HEK293 (cell line): Measurements from ENCODE around the gene SERPINH1.
A peak's percentile ranks its signal among the peaks of the same experiment; 100 is the strongest.

ENCODE experiments used
- CTCF ChIA-PET: fragments of 350-600 bp; formaldehyde crosslinking; extraction: SDS; loops from one replicate; lab custom pipeline; 2021; ENCODE audit warnings: antibody characterized with exemption; lab: Yijun Ruan, JAX
- POLR2A ChIA-PET: fragments of 300-600 bp; formaldehyde crosslinking; extraction: SDS; loops from one replicate; lab custom pipeline; 2020; ENCODE audit warnings: antibody characterized with exemption, inconsistent platforms; lab: Yijun Ruan, JAX
- H3K27ac ChIP-seq: fragments of 200-500 bp; sonication (Bioruptor generic); 2 replicates; pipeline ENCODE4 v1.5.1; 2014; ENCODE audit warnings: low read depth, low read length, control low read depth, inconsistent platforms; ENCODE audit errors: extremely low read depth
- H3K36me3 ChIP-seq, 2 experiments: fragments of 200-500 bp in 1 of 2; sonication (Bioruptor generic) in 1 of 2; 1 replicate in 1 of 2; 2 replicates in 1 of 2; pipeline ENCODE4 v1.5.1; 2014 to 2017; ENCODE audit warnings: inconsistent platforms in 2 of 2, low read length in 2 of 2; ENCODE audit not compliant: control insufficient read depth in 2 of 2, insufficient read depth in 1 of 2
- H3K4me1 ChIP-seq: fragments of 200-500 bp; sonication (Bioruptor generic); 2 replicates; pipeline ENCODE4 v1.5.1; 2014; ENCODE audit warnings: mild to moderate bottlenecking, low read length, inconsistent platforms; ENCODE audit not compliant: control insufficient read depth, insufficient read depth
- H3K4me3 ChIP-seq: 2 replicates; pipeline ENCODE4 v1.5.1; 2011; ENCODE audit warnings: low read depth, mild to moderate bottlenecking, control low read depth, low read length, moderate library complexity
- H3K9me3 ChIP-seq: fragments of 200-500 bp; sonication (Bioruptor generic); 2 replicates; pipeline ENCODE4 v1.5.1; 2014; ENCODE audit warnings: low read depth, low read length, inconsistent platforms; ENCODE audit not compliant: control insufficient read depth, insufficient read depth
- EGR2 ChIP-seq: fragments of 450-650 bp; formaldehyde crosslinking; IDR thresholded peaks from 2 replicates; pipeline ENCODE4 v1.5.1; 2016; ENCODE audit warnings: low read depth, missing biosample characterization, missing genetic modification characterization
- GLIS2 ChIP-seq: fragments of 450-650 bp; formaldehyde crosslinking; IDR thresholded peaks from 2 replicates; pipeline ENCODE4 v1.5.1; 2016; ENCODE audit warnings: missing biosample characterization, missing genetic modification characterization
- MEIS1 ChIP-seq: sonication (generic); formaldehyde crosslinking; IDR thresholded peaks from 2 replicates; pipeline ENCODE4 v1.8.1; 2022; ENCODE audit warnings: missing genetic modification reagents, mild to moderate bottlenecking, borderline replicate concordance
- PRDM4 ChIP-seq: fragments of 450-650 bp; formaldehyde crosslinking; IDR thresholded peaks from 2 replicates; pipeline ENCODE4 v1.5.1; 2017; ENCODE audit warnings: missing biosample characterization, missing genetic modification characterization
- SP7 ChIP-seq: fragments of 450-650 bp; formaldehyde crosslinking; IDR thresholded peaks from 2 replicates; pipeline ENCODE4 v1.5.1; 2016; ENCODE audit warnings: missing biosample characterization, missing genetic modification characterization
- ZFHX2 ChIP-seq: fragments of 450-650 bp; formaldehyde crosslinking; conservative IDR thresholded peaks from 2 replicates; pipeline ENCODE4 v1.5.1; 2016; ENCODE audit warnings: missing biosample characterization, missing genetic modification characterization
- ZFP37 ChIP-seq: fragments of 450-650 bp; formaldehyde crosslinking; IDR thresholded peaks from 2 replicates; pipeline ENCODE4 v1.5.1; 2016; ENCODE audit warnings: missing biosample characterization, missing genetic modification characterization
- ZNF114 ChIP-seq: fragments of 450-650 bp; formaldehyde crosslinking; IDR thresholded peaks from 2 replicates; pipeline ENCODE4 v1.5.0; 2017; ENCODE audit warnings: missing biosample characterization, missing genetic modification characterization
- ZNF138 ChIP-seq: fragments of 450-650 bp; formaldehyde crosslinking; IDR thresholded peaks from 2 replicates; pipeline ENCODE4 v1.5.1; 2016; ENCODE audit warnings: missing biosample characterization, missing genetic modification characterization, borderline replicate concordance
- ZNF146 ChIP-seq: fragments of 450-650 bp; formaldehyde crosslinking; IDR thresholded peaks from 2 replicates; pipeline ENCODE4 v1.5.1; 2016; ENCODE audit warnings: missing biosample characterization, missing genetic modification characterization
- ZNF19 ChIP-seq: fragments of 450-650 bp; formaldehyde crosslinking; IDR thresholded peaks from 2 replicates; pipeline ENCODE4; 2016; ENCODE audit warnings: missing biosample characterization, missing genetic modification characterization, low read depth
- ZNF354C ChIP-seq: fragments of 450-650 bp; formaldehyde crosslinking; IDR thresholded peaks from 2 replicates; pipeline ENCODE4 v1.5.1; 2016; ENCODE audit warnings: missing biosample characterization, missing genetic modification characterization, low read depth, borderline replicate concordance
- ZNF391 ChIP-seq: fragments of 450-650 bp; formaldehyde crosslinking; IDR thresholded peaks from 2 replicates; pipeline ENCODE4 v1.5.1; 2016; ENCODE audit warnings: low read depth, missing biosample characterization, missing genetic modification characterization, borderline replicate concordance
- ZNF513 ChIP-seq: fragments of 450-650 bp; IDR thresholded peaks from 2 replicates; pipeline ENCODE4 v1.5.1; 2018; ENCODE audit warnings: missing biosample characterization, missing genetic modification characterization
- ZNF561 ChIP-seq: fragments of 450-650 bp; IDR thresholded peaks from 2 replicates; pipeline ENCODE4 v1.5.1; 2018; ENCODE audit warnings: missing biosample characterization, missing genetic modification characterization, borderline replicate concordance
- ZNF596 ChIP-seq: fragments of 450-650 bp; IDR thresholded peaks from 2 replicates; pipeline ENCODE4 v1.5.0; 2018; ENCODE audit warnings: missing biosample characterization, mild to moderate bottlenecking, missing genetic modification characterization, moderate library complexity
- ZNF629 ChIP-seq: fragments of 450-650 bp; formaldehyde crosslinking; IDR thresholded peaks from 2 replicates; pipeline ENCODE4 v1.5.1; 2017; ENCODE audit warnings: missing biosample characterization, missing genetic modification characterization
- ZNF747 ChIP-seq: fragments of 450-650 bp; formaldehyde crosslinking; IDR thresholded peaks from 2 replicates; pipeline ENCODE4 v1.5.1; 2016; ENCODE audit warnings: missing biosample characterization, missing genetic modification characterization
- ZNF837 ChIP-seq: fragments of 450-650 bp; formaldehyde crosslinking; IDR thresholded peaks from 2 replicates; pipeline ENCODE4 v1.5.1; 2016; ENCODE audit warnings: missing biosample characterization, missing genetic modification characterization
- ZSCAN4 ChIP-seq: fragments of 450-650 bp; formaldehyde crosslinking; IDR thresholded peaks from 2 replicates; pipeline ENCODE4 v1.5.1; 2017; ENCODE audit warnings: missing biosample characterization, missing genetic modification characterization
- ZSCAN5A ChIP-seq: fragments of 450-650 bp; formaldehyde crosslinking; IDR thresholded peaks from 2 replicates; pipeline ENCODE4 v1.5.1; 2016; ENCODE audit warnings: missing biosample characterization, missing genetic modification characterization
- TF ChIP-seq, protein P1 (sequence below): fragments of 450-650 bp; formaldehyde crosslinking; IDR thresholded peaks from 2 replicates; pipeline ENCODE4 v1.5.1; 2016; ENCODE audit warnings: missing biosample characterization, missing genetic modification characterization

The SERPINH1 gene

DNA sequence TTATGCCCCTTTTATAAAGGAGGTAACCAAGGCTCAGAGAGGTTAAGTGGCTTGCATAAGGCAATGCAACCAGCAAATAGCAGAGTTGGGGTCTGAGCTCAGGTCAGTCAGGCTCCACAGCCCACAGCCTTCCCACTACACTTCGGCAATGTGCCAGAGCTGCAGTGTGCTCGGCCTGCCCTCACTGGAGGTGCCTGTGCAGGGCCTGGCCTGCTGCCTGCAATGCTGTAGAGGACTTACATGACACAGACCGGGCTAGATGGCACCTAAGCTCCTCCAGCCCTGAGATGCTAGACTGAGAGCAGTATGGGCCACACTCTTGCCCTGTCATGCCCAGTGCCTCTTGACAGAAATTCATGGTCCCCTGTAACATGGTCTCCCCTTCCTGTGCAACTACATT is 49.8 kb downstream of the SERPINH1 start (continued):
- TF ChIP-seq, protein P1, sequence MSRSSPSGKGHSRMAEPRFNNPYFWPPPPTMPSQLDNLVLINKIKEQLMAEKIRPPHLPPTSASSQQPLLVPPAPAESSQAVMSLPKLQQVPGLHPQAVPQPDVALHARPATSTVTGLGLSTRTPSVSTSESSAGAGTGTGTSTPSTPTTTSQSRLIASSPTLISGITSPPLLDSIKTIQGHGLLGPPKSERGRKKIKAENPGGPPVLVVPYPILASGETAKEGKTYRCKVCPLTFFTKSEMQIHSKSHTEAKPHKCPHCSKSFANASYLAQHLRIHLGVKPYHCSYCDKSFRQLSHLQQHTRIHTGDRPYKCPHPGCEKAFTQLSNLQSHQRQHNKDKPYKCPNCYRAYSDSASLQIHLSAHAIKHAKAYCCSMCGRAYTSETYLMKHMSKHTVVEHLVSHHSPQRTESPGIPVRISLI (tag by site-specific recombination): no peak
- TF ChIP-seq ZNF629 (tag by site-specific recombination): no peak

- ChIA-PET POLR2A (no interaction called here), CTCF (interaction anchor here (0.9 kb wide), 1 partner anchor 18 kb away, joined by 5 read pairs; no protein-coding TSS in a partner anchor)
- H3K4me1 ChIP-seq: no peaks in the 10 kb centered on the region
- H3K4me3 ChIP-seq: no peak overlapping the region
- H3K9me3 ChIP-seq: no peaks in the 10 kb centered on the region
- H3K36me3 ChIP-seq: no peaks in the 10 kb centered on the region
- H3K27ac ChIP-seq: no peak overlapping the region
- peak; percentile 37; the same call in 1 of the 2 replicates for TF ChIP-seq PRDM4
- TF ChIP-seq ZNF391 (tag by site-specific recombination): no peak
- no peak for TF ChIP-seq ZNF596 (tag by site-specific recombination)
- no peak for TF ChIP-seq ZFHX2 (tag by site-specific recombination)
- TF ChIP-seq ZNF138 (tag by site-specific recombination): no peak
- TF ChIP-seq, all 188 proteins: peak for 1
These were observed 53.7 kb downstream of the SERPINH1 start for GRCh38 chr11:75615751-75616150.

- Histone ChIP-seq H3K4me1 (no peaks in the 10 kb centered on the region), H3K4me3 (no peak overlapping the region), H3K27ac (no peak overlapping the region), H3K36me3 (no peaks in the 10 kb centered on the region), H3K9me3 (no peaks in the 10 kb centered on the region)
- POLR2A ChIA-PET: no interaction called here
- TF ChIP-seq ZNF747 (tag by site-specific recombination) (no peak), ZSCAN5A (tag by site-specific recombination) (no peak), ZSCAN4 (tag by site-specific recombination) (no peak), ZNF354C (tag by site-specific recombination) (no peak), ZNF513 (no peak), ZNF146 (tag by site-specific recombination) (no peak), ZNF561 (no peak), ZFP37 (no peak), ZNF114 (tag by site-specific recombination) (no peak), SP7 (no peak), GLIS2 (tag by site-specific recombination) (no peak), EGR2 (tag by site-specific recombination) (no peak), ZNF837 (tag by site-specific recombination) (no peak), ZFHX2 (tag by site-specific recombination) (no peak), MEIS1 (CRISPR knock-in tag) (no peak), ZNF19 (tag by site-specific recombination) (no peak)
- CTCF ChIA-PET: interaction anchor here (0.6 to 0.9 kb wide), 3 partner anchors 18 to 85 kb away, joined by 3 to 5 read pairs (median 5); no protein-coding TSS in a partner anchor
These were observed 54.2 kb downstream of the SERPINH1 start for GRCh38 chr11:75616281-75616680.
